OCI-LY7 (cell line): Measurements from ENCODE around the gene FCAMR.

ENCODE experiments used
- CTCF ChIP-seq: fragments of 200-600 bp; sonication (generic); conservative IDR thresholded peaks from 2 replicates; pipeline ENCODE4 v1.5.1; 2014; ENCODE audit warnings: mild to moderate bottlenecking, antibody characterized with exemption, low read length, moderate library complexity, mixed read lengths
- EZH2phosphoT487 ChIP-seq: fragments of 200-600 bp; sonication (generic); IDR thresholded peaks from 2 replicates; pipeline ENCODE4 v1.6.1; 2018; ENCODE audit warnings: low read depth, borderline replicate concordance, mild to moderate bottlenecking, mixed run types, antibody characterized with exemption, low read length, moderate library complexity, mixed read lengths

GRCh38 chr1:206932177-206932576 is 38.1 kb downstream of the FCAMR start:
- TF ChIP-seq CTCF = no peak
- no peak for TF ChIP-seq EZH2phosphoT487
